Neural progenitor cell (in vitro differentiated cells): Measurements from ENCODE around the gene GGT7. TPM values are rescaled to one million over a fixed set of nuclear protein-coding genes. Genes with fewer than 3 reads are reported as not detected.

ENCODE experiments used
- DNase-seq: peaks from one replicate; pipeline ENCODE4 v3.0.0-alpha.2; 2016; ENCODE audit warnings: low spot score
- H2AFZ ChIP-seq: fragments of 200-600 bp; sonication (generic); replicated peaks from 2 replicates; pipeline ENCODE4 v1.6.1; 2016; ENCODE audit warnings: antibody characterized with exemption
- H3F3A ChIP-seq: fragments of 200-600 bp; sonication (generic); 2 replicates; pipeline ENCODE4 v1.6.1; 2016; ENCODE audit warnings: antibody characterized with exemption, low read depth
- H3K27ac ChIP-seq: fragments of 200-600 bp; sonication (generic); 2 replicates; pipeline ENCODE4 v1.5.1; 2016; ENCODE audit warnings: mild to moderate bottlenecking
- H3K27me3 ChIP-seq: fragments of 200-600 bp; sonication (generic); 2 replicates; pipeline ENCODE4 v1.6.1; 2016; ENCODE audit warnings: mild to moderate bottlenecking, moderate library complexity
- H3K36me3 ChIP-seq: fragments of 200-600 bp; sonication (generic); 2 replicates; pipeline ENCODE4 v1.5.1; 2016
- H3K4me1 ChIP-seq: fragments of 200-600 bp; sonication (generic); 2 replicates; pipeline ENCODE4 v1.6.1; 2016; ENCODE audit warnings: mixed run types
- H3K4me2 ChIP-seq: fragments of 200-600 bp; sonication (generic); 2 replicates; pipeline ENCODE4 v1.6.1; 2016
- H3K4me3 ChIP-seq: fragments of 200-600 bp; sonication (generic); 2 replicates; pipeline ENCODE4 v1.5.1; 2016
- H3K79me2 ChIP-seq: fragments of 200-600 bp; sonication (generic); 2 replicates; pipeline ENCODE4 v1.6.1; 2016; ENCODE audit warnings: low read depth
- H3K9ac ChIP-seq: fragments of 200-600 bp; sonication (generic); 2 replicates; pipeline ENCODE4 v1.6.1; 2016
- H3K9me3 ChIP-seq: fragments of 200-600 bp; sonication (generic); 2 replicates; pipeline ENCODE4 v1.5.1; 2016; ENCODE audit warnings: low read depth
- H4K20me1 ChIP-seq: fragments of 200-600 bp; sonication (generic); 2 replicates; pipeline ENCODE4 v1.6.1; 2016; ENCODE audit warnings: low read depth
- H3K27ac Mint-ChIP-seq: 3 replicates; pipeline ENCODE4 v1.8.0; 2021; ENCODE audit warnings: mixed read lengths
- H3K27me3 Mint-ChIP-seq: 2 replicates; pipeline ENCODE4 v1.8.0; 2022; ENCODE audit warnings: low read depth, mild to moderate bottlenecking, inconsistent platforms, moderate library complexity, mixed read lengths; ENCODE audit not compliant: insufficient read depth
- H3K36me3 Mint-ChIP-seq: 3 replicates; pipeline ENCODE4 v1.8.0; 2021; ENCODE audit warnings: mixed read lengths
- H3K4me1 Mint-ChIP-seq: 3 replicates; pipeline ENCODE4 v1.8.0; 2021; ENCODE audit warnings: mixed read lengths
- H3K4me3 Mint-ChIP-seq: 3 replicates; pipeline ENCODE4 v1.8.0; 2021; ENCODE audit warnings: mild to moderate bottlenecking, moderate library complexity, mixed read lengths
- H3K9me3 Mint-ChIP-seq: 3 replicates; pipeline ENCODE4 v1.8.0; 2020; ENCODE audit warnings: mixed read lengths
- CTCF ChIP-seq: fragments of 200-600 bp; sonication (generic); IDR thresholded peaks from 2 replicates; pipeline ENCODE4 v1.5.1; 2017; ENCODE audit warnings: antibody characterized with exemption, mild to moderate bottlenecking
- EZH2 ChIP-seq: fragments of 200-600 bp; sonication (generic); IDR thresholded peaks from 2 replicates; pipeline ENCODE4 v1.6.1; 2017; ENCODE audit warnings: antibody characterized with exemption, mild to moderate bottlenecking, moderate library complexity
- EZH2phosphoT487 ChIP-seq: fragments of 200-600 bp; sonication (generic); IDR thresholded peaks from 2 replicates; pipeline ENCODE4 v1.6.1; 2017; ENCODE audit warnings: antibody characterized with exemption
- total RNA-seq: library from RNA; depleted of rRNA; stranded (reverse); fragments of >200 nt; gene quantifications from 2 replicates; pipeline ENCODE4 v1.2.3, GENCODE V29; 2015; ENCODE audit warnings: low replicate concordance

GGT7 gene
- total RNA-seq, 1 donor from 2014 or later = 9.1 TPM

DNA sequence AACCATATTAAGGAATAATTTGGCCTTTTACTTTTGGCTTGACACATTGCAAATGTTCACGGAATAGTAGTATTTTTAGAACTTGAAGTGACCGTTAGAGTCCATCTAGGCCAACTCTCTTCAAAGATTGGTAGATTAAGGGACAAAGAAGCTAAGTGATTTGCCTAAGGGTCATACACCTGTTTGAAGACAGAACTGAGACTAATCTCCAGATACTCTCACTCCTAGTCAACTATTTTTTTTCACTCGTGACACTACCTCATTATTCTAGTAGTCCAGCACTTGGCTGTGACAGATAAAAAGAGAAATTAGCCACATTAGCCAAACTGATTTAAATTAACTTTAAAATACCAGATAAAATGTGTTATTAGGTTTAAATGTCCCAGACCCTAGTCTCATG is 14.4 kb upstream of the GGT7 start:
- H3K27me3 Mint-ChIP-seq = peaks cover 7% of the 10 kb centered on the region
- no peaks in the 10 kb centered on the region for H3K4me1 Mint-ChIP-seq
- H3K36me3 Mint-ChIP-seq = peaks cover 11% of the 10 kb centered on the region
- Histone ChIP-seq H3K4me1 (no peaks in the 10 kb centered on the region), H3K9ac (no peak overlapping the region), H3K79me2 (no peaks in the 10 kb centered on the region), H2AFZ (no peak overlapping the region), H4K20me1 (no peaks in the 10 kb centered on the region), H3K27me3 (no peaks in the 10 kb centered on the region), H3K36me3 (no peaks in the 10 kb centered on the region), H3K9me3 (no peaks in the 10 kb centered on the region), H3K4me2 (no peak overlapping the region), H3K27ac (no peak overlapping the region), H3K4me3 (no peak overlapping the region), H3F3A (no peaks in the 10 kb centered on the region)
- H3K9me3 Mint-ChIP-seq = no peaks in the 10 kb centered on the region
- TF ChIP-seq EZH2 (no peak), CTCF (no peak), EZH2phosphoT487 (no peak)
- DNase-seq = no peak
- H3K4me3 Mint-ChIP-seq = no peak overlapping the region
- H3K27ac Mint-ChIP-seq = no peak overlapping the region

- Mint-ChIP-seq H3K4me3 (no peak overlapping the region), H3K9me3 (no peaks in the 10 kb centered on the region), H3K36me3 (peaks cover 11% of the 10 kb centered on the region), H3K4me1 (no peaks in the 10 kb centered on the region), H3K27ac (no peak overlapping the region), H3K27me3 (peaks cover 7% of the 10 kb centered on the region)
- no peaks in the 10 kb centered on the region for H3K9me3 ChIP-seq
- H3K79me2 ChIP-seq = no peaks in the 10 kb centered on the region
- no peak overlapping the region for H3K27ac ChIP-seq
- H4K20me1 ChIP-seq = no peaks in the 10 kb centered on the region
- H3K9ac ChIP-seq = no peak overlapping the region
- no peaks in the 10 kb centered on the region for H3K27me3 ChIP-seq
- no peak overlapping the region for H3K4me3 ChIP-seq
- H3K36me3 ChIP-seq = no peaks in the 10 kb centered on the region
- no peaks in the 10 kb centered on the region for H3K4me1 ChIP-seq
- H3K4me2 ChIP-seq = no peak overlapping the region
- no peak for DNase-seq
- no peak overlapping the region for H2AFZ ChIP-seq
- H3F3A ChIP-seq = no peaks in the 10 kb centered on the region
- TF ChIP-seq EZH2 = no peak
- TF ChIP-seq CTCF = no peak
- TF ChIP-seq EZH2phosphoT487 = no peak
These were observed 13.5 kb upstream of the GGT7 start for GRCh38 chr20:34886122-34886521.

GRCh38 chr20:34884260-34884659 is 11.6 kb upstream of the GGT7 start:
- no peak overlapping the region for H3K27ac Mint-ChIP-seq
- no peak for TF ChIP-seq EZH2
- no peak for TF ChIP-seq EZH2phosphoT487
- TF ChIP-seq CTCF = no peak
- no peak for DNase-seq
- H3K27me3 ChIP-seq = no peaks in the 10 kb centered on the region
- H2AFZ ChIP-seq = no peak overlapping the region
- H3K27ac ChIP-seq = no peak overlapping the region
- H3K9ac ChIP-seq = no peak overlapping the region
- no peaks in the 10 kb centered on the region for H4K20me1 ChIP-seq
- no peak overlapping the region for H3K4me2 ChIP-seq
- H3K36me3 Mint-ChIP-seq = peaks cover 8% of the 10 kb centered on the region
- H3K4me1 ChIP-seq = no peaks in the 10 kb centered on the region
- H3K9me3 ChIP-seq = no peaks in the 10 kb centered on the region
- H3K4me1 Mint-ChIP-seq = no peaks in the 10 kb centered on the region
- no peak overlapping the region for H3K4me3 Mint-ChIP-seq
- no peak overlapping the region for H3K4me3 ChIP-seq
- no peaks in the 10 kb centered on the region for H3K79me2 ChIP-seq
- H3F3A ChIP-seq = no peaks in the 10 kb centered on the region
- H3K27me3 Mint-ChIP-seq = peaks cover 7% of the 10 kb centered on the region
- no peaks in the 10 kb centered on the region for H3K36me3 ChIP-seq
- no peaks in the 10 kb centered on the region for H3K9me3 Mint-ChIP-seq
